ENCODE data around the gene AIP.

AIP gene

GRCh38 chr11:67532889-67533288 is 50.1 kb downstream of the AIP start:
- DNase-seq (ENCODE audit: low read depth, low spot score): no peak

- no peak for DNase-seq (ENCODE audit: low read depth, low spot score)
Measured at GRCh38 chr11:67534070-67534679, 51.3 kb downstream of the AIP start.

GRCh38 chr11:67535561-67535960 is 52.7 kb downstream of the AIP start:
- no peak for DNase-seq (ENCODE audit: low read depth, low spot score)

GRCh38 chr11:67538306-67538705 is 55.5 kb downstream of the AIP start:
- no peak for DNase-seq (ENCODE audit: low read depth, low spot score)

- DNase-seq (ENCODE audit: low read depth, low spot score): no peak
Measured at GRCh38 chr11:67538823-67539505, 56.1 kb downstream of the AIP start.

GRCh38 chr11:67539550-67539949 is 56.7 kb downstream of the AIP start:
- DNase-seq (ENCODE audit: low read depth, low spot score): no peak
